A549 (cell line): Measurements from ENCODE around the gene SH2D4B. TPM values are rescaled to one million over a fixed set of nuclear protein-coding genes. Genes with fewer than 3 reads are reported as not detected.

ENCODE experiments used
- ATAC-seq, 2 experiments: fragments of 200-7000 bp in 1 of 2; fragments of >200 bp in 1 of 2; cut with Nextera tagmentation in 1 of 2; cut with Tn5 transposase in 1 of 2; 3 replicates each; pipeline versions ENCODE4 v1.8.0 to v1.9.1; 2018 to 2020; ENCODE audit warnings: mild to moderate bottlenecking in 1 of 2, moderate library complexity in 1 of 2
- CTCF ChIA-PET: fragments of 300-600 bp; sonication (Branson Sonifier 250); formaldehyde crosslinking; extraction: SDS; loops from one replicate; lab custom pipeline; 2021; ENCODE audit warnings: antibody characterized with exemption, inconsistent platforms; lab: Yijun Ruan, JAX
- POLR2A ChIA-PET: fragments of 350-600 bp; formaldehyde crosslinking; extraction: SDS; loops from one replicate; lab custom pipeline; 2021; ENCODE audit warnings: antibody characterized with exemption, inconsistent platforms; lab: Yijun Ruan, JAX
- DNase-seq, 2 experiments: peaks; one replicate each; pipeline versions ENCODE4 v3.0.0 to v3.0.0-alpha.2; 2011 to 2016; ENCODE audit warnings: low read depth in 1 of 2, low spot score in 1 of 2
- FAIRE-seq: peaks from 2 replicates; lab custom pipeline; 2011; peaks lifted over from hg19 to GRCh38; lab: Jason Lieb, UNC
- H3K27ac ChIP-seq, 2 experiments: fragments of >200 bp; sonication (Bioruptor Twin); formaldehyde crosslinking; 3 replicates each; pipeline ENCODE4 v1.5.1; 2016 to 2017
- H3K4me1 ChIP-seq: fragments of >200 bp; sonication (Bioruptor Twin); formaldehyde crosslinking; 3 replicates; pipeline ENCODE4 v1.6.1; 2016
- H3K4me2 ChIP-seq: fragments of >200 bp; sonication (Bioruptor Twin); formaldehyde crosslinking; 3 replicates; pipeline ENCODE4 v1.6.1; 2016
- H3K4me3 ChIP-seq: fragments of >200 bp; sonication (Bioruptor Twin); formaldehyde crosslinking; 3 replicates; pipeline ENCODE4 v1.5.1; 2016
- H3K9me3 ChIP-seq: fragments of >200 bp; sonication (Bioruptor Twin); formaldehyde crosslinking; 3 replicates; pipeline ENCODE4 v1.6.1; 2016
- BCL3 ChIP-seq: fragments of >200 bp; sonication (Bioruptor Twin); formaldehyde crosslinking; IDR thresholded peaks from 3 replicates; pipeline ENCODE4 v1.6.1; 2016
- CBX2 ChIP-seq: fragments of 200-600 bp; sonication (generic); IDR thresholded peaks from 2 replicates; pipeline ENCODE4 v1.6.1; 2016; ENCODE audit warnings: low read depth, mild to moderate bottlenecking, borderline replicate concordance
- CEBPB ChIP-seq, 2 experiments: fragments of >200 bp in 1 of 2; sonication (Bioruptor Twin) in 1 of 2; formaldehyde crosslinking in 1 of 2; IDR thresholded peaks; 2 replicates each; pipeline ENCODE4 v1.6.1; 2012 to 2016
- CHD4 ChIP-seq: fragments of 200-600 bp; sonication (generic); IDR thresholded peaks from 2 replicates; pipeline ENCODE4 v1.6.1; 2016; ENCODE audit warnings: antibody characterized with exemption, mild to moderate bottlenecking, borderline replicate concordance
- E2F6 ChIP-seq: IDR thresholded peaks from 2 replicates; pipeline ENCODE4 v1.6.1; 2012; ENCODE audit warnings: low read depth, borderline replicate concordance
- EHF ChIP-seq: fragments of 250-450 bp; sonication (Bioruptor Pico); IDR thresholded peaks from 2 replicates; pipeline ENCODE4 v1.5.0; 2020; ENCODE audit warnings: mild to moderate bottlenecking
- EHMT2 ChIP-seq: fragments of 200-600 bp; sonication (generic); IDR thresholded peaks from 2 replicates; pipeline ENCODE4 v1.6.1; 2016; ENCODE audit warnings: antibody characterized with exemption, low read depth, mild to moderate bottlenecking, moderate library complexity
- ESRRA ChIP-seq: fragments of 150-350 bp; IDR thresholded peaks from 2 replicates; pipeline ENCODE4 v1.6.1; 2014; ENCODE audit warnings: mild to moderate bottlenecking, low read length, borderline replicate concordance
- FOSB ChIP-seq: fragments of 250-450 bp; sonication (Bioruptor Pico); IDR thresholded peaks from 2 replicates; pipeline ENCODE4 v1.5.0; 2020; ENCODE audit warnings: mild to moderate bottlenecking, moderate library complexity
- HEYL ChIP-seq: fragments of 250-450 bp; sonication (Bioruptor Pico); IDR thresholded peaks from 2 replicates; pipeline ENCODE4 v1.8.0; 2021; ENCODE audit warnings: mild to moderate bottlenecking, moderate library complexity
- HOXB13 ChIP-seq: fragments of 250-450 bp; sonication (Bioruptor Pico); IDR thresholded peaks from 2 replicates; pipeline ENCODE4 v1.5.0; 2020; ENCODE audit warnings: low read depth, mild to moderate bottlenecking, moderate library complexity
- JUN ChIP-seq, 2 experiments: fragments of >200 bp; sonication (Bioruptor Twin); formaldehyde crosslinking; IDR thresholded peaks; 2 replicates in 1 of 2; 3 replicates in 1 of 2; pipeline ENCODE4 v1.6.1; 2016 to 2017
- MAX ChIP-seq: IDR thresholded peaks from 2 replicates; pipeline ENCODE4 v1.6.1; 2012
- MYC ChIP-seq: IDR thresholded peaks from 2 replicates; pipeline ENCODE4 v1.6.1; 2012; ENCODE audit warnings: mild to moderate bottlenecking, inconsistent platforms, low read length, improper control_type of control experiment, borderline replicate concordance
- NR3C1 ChIP-seq: fragments of >200 bp; sonication (Bioruptor Twin); formaldehyde crosslinking; IDR thresholded peaks from 3 replicates; pipeline ENCODE4 v1.6.1; 2017
- PHF8 ChIP-seq: fragments of 200-600 bp; sonication (generic); IDR thresholded peaks from 2 replicates; pipeline ENCODE4 v1.6.1; 2016; ENCODE audit warnings: low read depth, mild to moderate bottlenecking, antibody characterized with exemption, moderate library complexity, borderline replicate concordance
- POLR2AphosphoS2 ChIP-seq: conservative IDR thresholded peaks from 2 replicates; pipeline ENCODE4 v1.6.1; 2012; ENCODE audit warnings: low read length, improper control_type of control experiment, inconsistent platforms
- RARB ChIP-seq: fragments of 250-450 bp; sonication (Bioruptor Pico); IDR thresholded peaks from 2 replicates; pipeline ENCODE4 v1.8.0; 2021; ENCODE audit warnings: mild to moderate bottlenecking, moderate library complexity
- RFX5 ChIP-seq: fragments of 450-650 bp; IDR thresholded peaks from 2 replicates; pipeline ENCODE4 v1.7.1; 2014; ENCODE audit warnings: antibody characterized with exemption, mild to moderate bottlenecking, moderate library complexity
- SREBF2 ChIP-seq: fragments of 450-650 bp; IDR thresholded peaks from 2 replicates; pipeline ENCODE4 v1.6.1; 2014; ENCODE audit warnings: mild to moderate bottlenecking, moderate library complexity
- USF2 ChIP-seq: fragments of 450-650 bp; IDR thresholded peaks from 2 replicates; pipeline ENCODE4 v1.6.1; 2014; ENCODE audit warnings: antibody characterized with exemption
- ZFP36 ChIP-seq: fragments of 450-650 bp; IDR thresholded peaks from 2 replicates; pipeline ENCODE4 v1.6.1; 2014; ENCODE audit warnings: borderline replicate concordance; ENCODE audit not compliant: partially characterized antibody
- ZSCAN20 ChIP-seq: fragments of 250-450 bp; sonication (Bioruptor Pico); IDR thresholded peaks from 2 replicates; pipeline ENCODE4 v1.8.0; 2022; ENCODE audit warnings: mild to moderate bottlenecking, moderate library complexity
- WGBS: methylation state at CpG from one replicate; pipeline ENCODE4 v1.1.6; 2017; ENCODE audit errors: missing lambda C conversion rate; 5-methylcytosine and 5-hydroxymethylcytosine counted together
- polyA plus RNA-seq, 4 experiments: library from polyadenylated mRNA; depleted of rRNA in 3 of 4; stranded (reverse); fragments of >200 nt; fragmentation: RNase III in 1 of 4; extraction: RNeasy Plus Mini Kit Qiagen cat#74134 plus additional on column Dnase treatment in 1 of 4; gene quantifications; 2 replicates in 3 of 4; 3 replicates in 1 of 4; pipeline ENCODE4 v1.2.3, GENCODE V29; 2011 to 2017

The SH2D4B gene
- polyA plus RNA-seq, 2 of the 4 experiments (the other 2 are of a cell fraction): 0.01 to 0.12 TPM

GRCh38 chr10:80502621-80503583, 34.8 kb upstream of the SH2D4B start:
- no peak overlapping the region for H3K4me3 ChIP-seq
- WGBS: 77% methylated on average over 13 of the region's 13 CpGs
- peaks cover 99% of the 10 kb centered on the region for H3K4me1 ChIP-seq
- ChIA-PET CTCF (interaction anchor here (0.7 to 21.6 kb wide), 7 partner anchors 11 to 120 kb away, joined by 3 to 928 read pairs (median 3); partner anchors contain the start of gene TSPAN14), POLR2A (interaction anchor here (0.9 to 1.0 kb wide), 2 partner anchors 25 to 44 kb away, joined by 3 read pairs; no protein-coding TSS in a partner anchor)
- H3K9me3 ChIP-seq: no peaks in the 10 kb centered on the region
- TF ChIP-seq CHD4 (no peak), BCL3 (no peak), ZSCAN20 (no peak)
- DNase-seq (no peak), ATAC-seq (no peak), FAIRE-seq (no peak)
- H3K27ac ChIP-seq: peak overlapping the region; percentile 100
- peak overlapping the region; percentile 55 for H3K4me2 ChIP-seq

- POLR2A ChIA-PET: interaction anchor here (0.5 to 1.0 kb wide), 2 partner anchors 45 kb away, joined by 3 read pairs; no protein-coding TSS in a partner anchor
Observed at GRCh38 chr10:80503584-80504157, 34.0 kb upstream of the SH2D4B start.

GRCh38 chr10:80504158-80504811, 33.4 kb upstream of the SH2D4B start:
- Histone ChIP-seq H3K4me2 (peak overlapping the region; percentile 55), H3K4me1 (peaks cover 100% of the 10 kb centered on the region), H3K27ac (peak overlapping the region; percentile 100)
- 62% methylated on average over 6 of the region's 7 CpGs for WGBS
- FAIRE-seq (peak; percentile 51), ATAC-seq (peak; percentile 0 to 8; a peak in 3 of 6 replicates)
- TF ChIP-seq POLR2AphosphoS2 (no peak), EHMT2 (no peak), CHD4 (no peak), JUN (IDR thresholded peaks at IDR 0.05) (0 out of 5 replicates have a peak, but pooled peaks of 1 of the 2 experiments have one; percentile 16), MAX (0 out of 2 replicates have a peak, but pooled peaks have one; percentile 34), ESRRA (no peak), E2F6 (0 out of 2 replicates have a peak, but pooled peaks have one; percentile 15)
- TF ChIP-seq, all 56 proteins: peak for 3
- Histone ChIP-seq H3K9me3 (no peaks in the 10 kb centered on the region), H3K4me3 (no peak overlapping the region)
- POLR2A ChIA-PET: interaction anchor here (0.5 to 2.1 kb wide), 3 partner anchors 45 to 96 kb away, joined by 3 to 8 read pairs (median 4); partner anchors contain the start of gene PRXL2A
- no peak for DNase-seq
- CTCF ChIA-PET: interaction anchor here (1.1 to 21.6 kb wide), 13 partner anchors 8 to 367 kb away, joined by 3 to 928 read pairs (median 9); partner anchors contain the start of genes PRXL2A and TSPAN14

More at GRCh38 chr10:80503584-80504157, 34.0 kb upstream of the SH2D4B start:
- FAIRE-seq: no peak
- DNase-seq: no peak
- ATAC-seq: no peak
- H3K4me1 ChIP-seq: peaks cover 99% of the 10 kb centered on the region
- CTCF ChIA-PET: interaction anchor here (1.2 to 21.6 kb wide), 5 partner anchors 10 to 96 kb away, joined by 3 to 928 read pairs (median 26); partner anchors contain the start of genes PRXL2A and TSPAN14
- 78% methylated on average over 7 of the region's 7 CpGs for WGBS
- H3K4me2 ChIP-seq: peak overlapping the region; percentile 55
- H3K4me3 ChIP-seq: no peak overlapping the region
- H3K9me3 ChIP-seq: no peaks in the 10 kb centered on the region
- H3K27ac ChIP-seq: peak overlapping the region; percentile 100
- no peak for TF ChIP-seq POLR2AphosphoS2
- TF ChIP-seq EHMT2: no peak
- TF ChIP-seq SREBF2: no peak
- no peak for TF ChIP-seq RFX5
- no peak for TF ChIP-seq BCL3
- no peak for TF ChIP-seq MYC
- TF ChIP-seq ZFP36: no peak
- no peak for TF ChIP-seq HEYL (CRISPR knock-in tag)
- TF ChIP-seq HOXB13 (CRISPR knock-in tag): no peak
- TF ChIP-seq CEBPB (IDR thresholded peaks at IDR 0.05): no peak
- TF ChIP-seq EHF (CRISPR knock-in tag): no peak
- TF ChIP-seq FOSB (CRISPR knock-in tag): no peak
- TF ChIP-seq PHF8: no peak
- no peak for TF ChIP-seq USF2
- TF ChIP-seq CBX2: no peak
- TF ChIP-seq RARB: no peak
- TF ChIP-seq NR3C1: no peak
